HL-60 (cell line): Measurements from ENCODE around the gene NHSL1.

Source experiments
- GABPA ChIP-seq: IDR thresholded peaks from 2 replicates; pipeline ENCODE4 v1.6.1; 2012; ENCODE audit warnings: low read depth
- SPI1 ChIP-seq: IDR thresholded peaks from 2 replicates; pipeline ENCODE4 v1.6.1; 2012; ENCODE audit warnings: low read depth, mild to moderate bottlenecking, borderline replicate concordance
- TF ChIP-seq, protein P1 (sequence below): IDR thresholded peaks from one replicate; pipeline ENCODE4 v1.5.1; 2011; ENCODE audit warnings: low read length, control low read depth, inconsistent platforms; ENCODE audit not compliant: insufficient read depth

DNA sequence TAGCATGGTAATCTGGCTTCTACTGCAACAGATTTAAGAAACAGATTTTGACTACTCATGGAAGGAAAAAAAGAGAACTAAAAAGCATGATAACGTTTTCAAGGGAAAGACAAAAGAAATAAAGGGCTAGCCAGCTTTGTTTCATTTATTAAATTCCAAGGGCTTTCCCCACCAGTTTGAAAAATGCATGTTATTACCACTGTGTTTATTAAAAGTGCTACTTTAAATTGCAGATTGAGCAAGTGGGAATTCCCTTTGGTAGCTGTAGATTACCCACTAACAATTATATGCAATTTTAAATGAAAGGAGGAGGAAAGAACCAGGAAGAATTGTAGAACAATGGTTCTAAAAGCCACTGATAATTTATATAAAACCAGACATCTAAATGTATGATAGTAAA is 40.6 kb upstream of the NHSL1 start:
- TF ChIP-seq, protein P1, sequence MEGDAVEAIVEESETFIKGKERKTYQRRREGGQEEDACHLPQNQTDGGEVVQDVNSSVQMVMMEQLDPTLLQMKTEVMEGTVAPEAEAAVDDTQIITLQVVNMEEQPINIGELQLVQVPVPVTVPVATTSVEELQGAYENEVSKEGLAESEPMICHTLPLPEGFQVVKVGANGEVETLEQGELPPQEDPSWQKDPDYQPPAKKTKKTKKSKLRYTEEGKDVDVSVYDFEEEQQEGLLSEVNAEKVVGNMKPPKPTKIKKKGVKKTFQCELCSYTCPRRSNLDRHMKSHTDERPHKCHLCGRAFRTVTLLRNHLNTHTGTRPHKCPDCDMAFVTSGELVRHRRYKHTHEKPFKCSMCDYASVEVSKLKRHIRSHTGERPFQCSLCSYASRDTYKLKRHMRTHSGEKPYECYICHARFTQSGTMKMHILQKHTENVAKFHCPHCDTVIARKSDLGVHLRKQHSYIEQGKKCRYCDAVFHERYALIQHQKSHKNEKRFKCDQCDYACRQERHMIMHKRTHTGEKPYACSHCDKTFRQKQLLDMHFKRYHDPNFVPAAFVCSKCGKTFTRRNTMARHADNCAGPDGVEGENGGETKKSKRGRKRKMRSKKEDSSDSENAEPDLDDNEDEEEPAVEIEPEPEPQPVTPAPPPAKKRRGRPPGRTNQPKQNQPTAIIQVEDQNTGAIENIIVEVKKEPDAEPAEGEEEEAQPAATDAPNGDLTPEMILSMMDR, result no peak
- TF ChIP-seq GABPA (no peak), SPI1 (no peak)
